GM18507 (cell line): ENCODE measurements around the gene LGALS3BP.

Experiments used
- DNase-seq: peaks from one replicate; pipeline ENCODE4 v3.0.0; 2011; ENCODE audit warnings: low read depth; ENCODE audit not compliant: insufficient read length; ENCODE audit errors: extremely low spot score
- FAIRE-seq: peaks from 2 replicates; lab custom pipeline; 2011; peaks lifted over from hg19 to GRCh38; lab: Jason Lieb, UNC

LGALS3BP gene

DNA sequence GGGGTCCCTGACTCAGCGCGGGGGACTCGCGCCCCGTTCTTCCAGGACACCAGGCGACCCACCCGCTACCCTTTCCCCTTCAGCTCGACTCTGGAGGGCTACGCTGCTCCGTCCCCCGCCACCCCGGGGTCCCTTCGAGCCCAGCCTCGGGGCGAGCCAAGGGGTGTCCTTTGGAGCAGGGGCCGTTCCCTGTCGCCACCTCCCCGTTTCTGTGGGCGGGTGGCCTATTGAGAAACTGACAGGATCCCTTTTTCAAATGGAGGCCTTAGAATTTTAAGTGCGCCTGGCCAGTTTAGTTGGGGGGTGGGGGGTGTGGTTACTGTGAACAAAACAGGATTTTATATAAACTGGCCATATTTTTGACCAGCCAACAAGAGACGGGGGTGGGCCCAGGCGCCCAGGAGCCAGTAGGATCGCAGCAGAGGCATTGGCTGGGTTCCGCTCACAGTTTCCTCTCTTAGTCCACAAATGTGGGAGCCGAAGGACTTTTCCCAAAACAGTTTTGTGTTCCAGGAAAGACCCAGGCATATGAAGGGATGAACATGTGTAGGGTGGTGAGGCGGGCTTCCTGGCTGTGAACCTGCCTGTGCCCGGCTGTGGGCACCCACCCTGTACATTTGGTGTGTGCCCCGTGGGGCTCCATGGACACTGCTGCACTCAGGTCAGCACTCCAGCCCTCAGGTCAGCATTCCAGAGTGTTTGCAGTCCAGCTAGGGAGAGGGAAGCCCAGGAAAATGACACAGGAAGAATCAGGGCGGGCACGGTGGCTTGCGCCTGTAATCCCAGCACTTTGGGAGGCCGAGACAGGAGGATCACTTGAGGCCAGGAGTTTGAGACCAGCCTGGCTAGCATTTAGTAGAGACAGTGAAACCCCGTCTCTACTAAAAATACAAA lies 53.8 kb downstream of the LGALS3BP start:
- FAIRE-seq (no peak), DNase-seq (no peak)

DNA sequence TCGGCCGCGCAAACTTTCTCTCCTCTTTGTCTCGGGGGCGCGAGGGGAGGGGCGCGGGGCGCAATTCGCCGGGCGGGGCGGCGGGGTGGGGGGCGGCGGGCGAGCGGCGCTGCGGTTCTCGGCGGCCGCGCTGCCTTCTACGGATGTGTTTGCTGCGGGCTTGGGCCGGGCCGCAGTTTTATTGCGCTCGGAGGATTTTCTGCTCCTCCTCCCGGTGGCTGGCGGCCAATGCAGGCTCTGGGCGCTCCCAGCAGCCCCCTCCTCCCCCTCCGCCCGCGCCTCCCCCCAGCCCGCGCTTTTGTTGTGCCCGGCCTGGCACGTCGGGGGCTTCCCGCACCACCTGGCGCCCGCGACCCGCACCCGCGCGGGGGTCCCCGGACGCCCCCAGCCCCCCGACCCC lies 54.5 kb downstream of the LGALS3BP start, which contains the start of gene TIMP2:
TSS of gene TIMP2 (minus strand) at position 154 of the 400 bp plus-strand sequence. CDS start 299 bp downstream, outside the sequence.
- DNase-seq (no peak), FAIRE-seq (no peak)

DNA sequence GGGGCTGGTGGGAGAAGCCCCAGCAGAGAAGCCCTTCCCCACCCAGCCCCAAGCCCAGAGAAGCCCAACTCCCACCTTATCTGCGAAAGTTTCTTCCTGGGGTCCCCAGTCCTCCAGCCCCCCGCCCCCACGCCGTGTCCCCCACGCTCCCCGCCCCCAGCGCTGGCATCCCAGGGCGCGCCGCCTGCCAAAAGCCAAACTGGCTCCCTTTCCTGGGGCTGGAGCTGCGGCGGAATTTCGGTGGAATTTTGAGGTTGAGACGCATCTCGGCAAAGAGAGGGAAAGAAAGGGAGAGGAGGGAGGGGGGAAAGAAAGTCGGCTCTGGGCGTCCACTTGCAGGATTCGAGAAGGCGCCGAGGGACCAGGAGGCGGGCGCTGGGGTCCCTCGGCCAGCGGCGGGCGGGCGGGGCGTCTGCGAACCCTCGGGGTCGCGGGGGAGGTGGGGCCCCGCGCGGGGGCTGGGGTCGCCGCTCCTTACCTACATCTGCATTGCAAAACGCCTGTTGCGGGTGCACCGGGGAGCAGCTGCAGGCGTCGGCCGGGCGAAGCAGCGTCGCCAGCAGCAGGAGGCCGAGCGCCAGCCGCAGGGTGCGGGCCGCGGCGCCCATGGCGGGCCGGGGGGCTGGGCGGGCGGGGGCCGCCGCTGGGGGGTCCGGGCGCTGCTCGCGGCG lies 55.1 kb downstream of the LGALS3BP start:
- DNase-seq (no peak), FAIRE-seq (no peak)

DNA sequence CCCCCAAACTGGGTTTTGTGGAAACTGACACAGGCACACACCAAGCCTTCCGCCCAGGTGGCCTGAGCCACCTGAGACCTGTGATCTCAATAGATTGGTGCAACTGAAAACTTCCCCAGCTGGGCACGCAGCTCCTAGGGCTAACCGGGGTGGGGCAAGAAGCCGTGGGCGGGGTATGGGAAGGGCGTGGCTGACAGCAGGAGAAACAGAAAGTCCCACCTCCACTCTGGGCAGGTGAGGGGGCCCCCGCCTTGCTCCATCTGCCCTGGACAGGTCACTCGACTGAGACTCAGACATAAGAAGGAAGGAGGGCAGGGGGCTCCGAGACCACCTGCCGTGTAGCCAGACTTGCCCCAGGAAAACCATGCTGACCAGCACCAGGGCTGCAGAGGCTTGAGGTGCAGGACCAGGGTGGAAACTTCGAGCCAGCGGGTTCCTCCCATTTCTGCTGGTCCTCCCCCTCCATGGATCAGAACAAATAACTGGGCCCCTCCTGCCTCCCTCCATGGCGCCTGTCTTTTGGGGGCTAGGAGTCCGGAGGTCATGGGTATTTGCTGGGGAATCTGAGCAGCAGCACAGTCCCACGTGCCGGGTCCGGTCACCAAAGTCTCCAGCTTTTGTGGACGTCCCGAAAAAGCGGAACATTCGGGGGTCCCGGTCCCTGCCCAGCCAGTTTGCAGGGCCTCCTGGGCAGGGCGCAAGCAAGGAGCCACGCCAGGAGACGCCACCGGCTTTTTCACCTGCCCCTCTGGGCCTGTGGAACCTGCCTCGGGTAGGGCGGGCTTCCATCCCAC lies 55.9 kb downstream of the LGALS3BP start:
- FAIRE-seq: peak; percentile 74
- no peak for DNase-seq

DNA sequence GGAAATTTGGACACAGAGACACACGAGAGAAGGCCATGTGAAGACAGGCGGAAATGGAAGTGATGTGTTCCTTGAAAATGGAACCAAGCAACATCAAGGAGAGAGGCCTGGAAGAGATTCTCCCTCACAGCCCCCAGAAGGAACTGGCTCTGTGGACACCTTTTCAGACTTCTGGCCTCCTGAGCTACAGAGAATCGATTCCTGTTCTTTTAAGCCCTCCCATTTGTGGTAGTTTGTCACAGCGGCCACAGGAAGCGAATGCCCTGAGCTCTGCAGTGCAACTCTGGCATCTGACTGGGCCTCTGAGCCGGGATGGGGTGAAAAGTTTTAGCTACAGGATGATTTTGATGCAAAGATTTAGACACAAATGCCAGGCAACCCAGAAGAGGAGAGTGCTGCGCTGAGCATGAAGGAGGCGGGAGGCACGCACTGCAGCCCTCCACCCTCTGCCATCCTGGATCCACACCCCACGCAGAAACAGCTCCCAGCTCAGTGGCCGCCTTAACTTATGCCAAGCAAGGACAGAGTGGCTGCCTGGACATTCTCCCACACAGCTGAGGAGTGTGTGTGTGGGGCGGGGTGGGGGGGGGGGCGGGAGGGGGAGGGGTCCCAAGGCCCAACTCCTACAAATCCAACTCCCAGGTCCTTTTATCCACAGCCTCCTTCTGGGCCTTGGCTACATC lies 56.8 kb downstream of the LGALS3BP start:
- no peak for FAIRE-seq

DNA sequence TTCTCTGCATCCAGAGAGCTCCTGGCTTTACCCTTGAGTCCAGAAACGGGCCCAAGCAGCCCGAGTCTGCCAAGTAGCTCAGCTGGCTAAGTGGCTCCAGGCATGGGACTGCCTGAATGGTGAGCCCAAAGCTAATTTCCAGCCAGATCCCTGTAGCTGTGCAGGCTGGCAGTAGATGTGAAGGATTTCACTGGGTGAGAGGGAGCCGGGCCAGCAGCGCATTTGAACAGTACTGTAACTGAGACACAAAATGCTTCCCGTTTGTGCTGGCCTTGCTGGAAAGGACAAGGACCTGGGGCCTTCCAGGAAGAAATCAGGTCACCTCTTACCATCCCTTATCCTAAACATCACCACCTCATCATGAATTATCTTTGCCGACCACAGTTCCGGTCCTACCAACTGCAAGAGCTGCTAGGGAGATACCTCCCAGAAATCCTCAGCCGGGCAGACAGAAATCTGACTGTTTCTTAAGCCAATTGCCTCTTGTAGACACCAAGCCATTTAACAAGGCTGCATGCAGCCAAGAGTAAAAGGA lies 58.2 kb downstream of the LGALS3BP start:
- DNase-seq (no peak), FAIRE-seq (no peak)

More for the DNA sequence above, 56.8 kb downstream of the LGALS3BP start:
- DNase-seq: no peak
